Activated T-helper 1 cell treated with anti-CD3 and anti-CD28 coated beads, Interleukin-12 subunit alpha, Interleukin-12 subunit beta, Interleukin-2, Interleukin-4 antibody, amounts not matched to agents 30 ng/mL and 10 ng/mL and 1 ng/mL, durations not matched to agents 14 hours and 24 hours and 36 hours (primary cell): ENCODE results near the gene COL1A1. TPM values are rescaled to one million over a fixed set of nuclear protein-coding genes. Genes with fewer than 3 reads are reported as not detected.
A peak's percentile ranks its signal among the peaks of the same experiment; 100 is the strongest.

Experiments
- DNase-seq: peaks from one replicate; pipeline ENCODE4 v3.0.0; 2021; ENCODE audit warnings: low spot score
- H3K27ac Mint-ChIP-seq: one replicate; pipeline ENCODE4 v1.8.0; 2021; ENCODE audit warnings: mild to moderate bottlenecking, mixed read lengths
- H3K27me3 Mint-ChIP-seq: one replicate; pipeline ENCODE4 v1.8.0; 2022; ENCODE audit warnings: mild to moderate bottlenecking, moderate library complexity, mixed read lengths; ENCODE audit not compliant: insufficient read depth
- H3K36me3 Mint-ChIP-seq: one replicate; pipeline ENCODE4 v1.8.0; 2021; ENCODE audit warnings: low read depth, mixed read lengths
- H3K4me1 Mint-ChIP-seq: one replicate; pipeline ENCODE4 v1.8.0; 2021; ENCODE audit warnings: low read depth, mixed read lengths
- H3K4me3 Mint-ChIP-seq: one replicate; pipeline ENCODE4 v1.8.0; 2021; ENCODE audit warnings: mild to moderate bottlenecking, moderate library complexity, mixed read lengths
- H3K9me3 Mint-ChIP-seq: one replicate; pipeline ENCODE4 v1.8.0; 2021; ENCODE audit warnings: mixed read lengths
- intact Hi-C: fragments of 100-400 bp; cut with micrococcal nuclease; formaldehyde crosslinking; loops from one replicate; pipeline ENCODE4 v1.15.1; 2024
- total RNA-seq: library from RNA; stranded (reverse); gene quantifications from 2 replicates; pipeline ENCODE4 v1.2.3, GENCODE V29; 2022

Gene COL1A1
- total RNA-seq, 1 donor from 2014 or later: 2.0 TPM

DNA sequence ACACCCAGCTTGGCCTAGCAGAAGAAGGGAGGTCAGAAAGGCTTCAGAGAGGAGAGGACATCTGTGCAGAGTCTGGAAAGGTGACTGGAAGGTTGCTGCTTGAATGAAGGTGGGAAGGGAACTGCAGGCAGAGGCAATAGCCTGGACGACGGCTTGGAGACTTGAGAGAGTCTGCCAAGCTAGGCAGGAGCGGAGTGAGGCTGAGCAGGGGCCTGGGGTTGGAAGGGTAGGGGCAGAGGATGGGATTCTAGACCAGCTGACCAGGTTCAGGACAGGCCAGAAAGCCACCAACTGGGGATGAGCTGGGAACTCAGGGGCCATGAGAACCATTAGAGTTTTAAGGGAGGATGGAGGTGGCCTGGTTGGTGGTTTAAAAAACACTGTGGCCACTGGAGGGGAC lies 36.0 kb downstream of the COL1A1 start:
- Mint-ChIP-seq H3K36me3 (peaks cover 6% of the 10 kb centered on the region), H3K4me3 (no peak overlapping the region), H3K27ac (no peak overlapping the region), H3K27me3 (peaks cover 3% of the 10 kb centered on the region), H3K9me3 (peaks cover 8% of the 10 kb centered on the region), H3K4me1 (peaks cover 40% of the 10 kb centered on the region)
- DNase-seq: no peak
- intact Hi-C loops: no loop called here

DNA sequence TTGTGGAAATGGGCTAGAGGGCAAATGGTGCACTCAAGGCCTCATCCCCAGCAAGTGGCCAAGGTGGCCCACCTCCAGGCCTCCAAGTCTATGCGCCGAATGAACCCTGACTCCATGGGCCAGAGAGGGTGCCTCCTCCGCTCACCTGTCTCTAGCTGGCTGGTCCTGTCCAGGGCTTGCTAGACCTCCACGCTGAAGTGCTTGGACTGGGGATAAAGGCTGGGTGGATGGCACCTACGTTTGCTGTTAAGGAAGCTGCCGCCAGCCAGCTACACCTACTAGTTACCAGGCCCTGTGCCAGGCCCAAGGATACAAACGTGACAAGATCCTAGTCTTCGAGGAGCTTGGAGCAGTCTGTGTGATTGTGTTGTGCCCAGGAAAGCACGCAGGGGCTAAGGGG lies 36.4 kb downstream of the COL1A1 start:
- H3K27me3 Mint-ChIP-seq: peaks cover 3% of the 10 kb centered on the region
- no peak for DNase-seq

DNA sequence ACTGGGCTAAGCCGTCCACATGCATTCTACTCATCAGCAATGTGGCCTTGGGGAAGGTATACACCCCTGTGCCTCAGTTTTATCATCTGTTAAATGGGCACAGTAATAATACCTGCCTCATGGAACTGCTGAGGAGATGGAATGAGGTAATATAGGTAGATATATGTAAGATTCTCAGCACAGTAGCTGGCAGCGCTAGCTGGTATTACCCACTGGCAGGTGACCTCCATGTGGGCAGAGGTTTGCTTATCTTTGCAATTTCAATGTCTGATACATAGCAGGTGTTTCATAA lies 36.8 kb downstream of the COL1A1 start:
- peaks cover 8% of the 10 kb centered on the region for H3K9me3 Mint-ChIP-seq
- no peak for DNase-seq
- no peak overlapping the region for H3K4me3 Mint-ChIP-seq
- no peak overlapping the region for H3K27ac Mint-ChIP-seq
- peaks cover 6% of the 10 kb centered on the region for H3K36me3 Mint-ChIP-seq
- H3K4me1 Mint-ChIP-seq: peaks cover 40% of the 10 kb centered on the region
- intact Hi-C loops: no loop called here
- H3K27me3 Mint-ChIP-seq: peaks cover 3% of the 10 kb centered on the region

More for the DNA sequence above, 36.4 kb downstream of the COL1A1 start:
- Mint-ChIP-seq H3K36me3 (peaks cover 6% of the 10 kb centered on the region), H3K4me3 (no peak overlapping the region), H3K4me1 (peaks cover 40% of the 10 kb centered on the region), H3K9me3 (peaks cover 8% of the 10 kb centered on the region), H3K27ac (no peak overlapping the region)
- intact Hi-C loops: no loop called here

DNA sequence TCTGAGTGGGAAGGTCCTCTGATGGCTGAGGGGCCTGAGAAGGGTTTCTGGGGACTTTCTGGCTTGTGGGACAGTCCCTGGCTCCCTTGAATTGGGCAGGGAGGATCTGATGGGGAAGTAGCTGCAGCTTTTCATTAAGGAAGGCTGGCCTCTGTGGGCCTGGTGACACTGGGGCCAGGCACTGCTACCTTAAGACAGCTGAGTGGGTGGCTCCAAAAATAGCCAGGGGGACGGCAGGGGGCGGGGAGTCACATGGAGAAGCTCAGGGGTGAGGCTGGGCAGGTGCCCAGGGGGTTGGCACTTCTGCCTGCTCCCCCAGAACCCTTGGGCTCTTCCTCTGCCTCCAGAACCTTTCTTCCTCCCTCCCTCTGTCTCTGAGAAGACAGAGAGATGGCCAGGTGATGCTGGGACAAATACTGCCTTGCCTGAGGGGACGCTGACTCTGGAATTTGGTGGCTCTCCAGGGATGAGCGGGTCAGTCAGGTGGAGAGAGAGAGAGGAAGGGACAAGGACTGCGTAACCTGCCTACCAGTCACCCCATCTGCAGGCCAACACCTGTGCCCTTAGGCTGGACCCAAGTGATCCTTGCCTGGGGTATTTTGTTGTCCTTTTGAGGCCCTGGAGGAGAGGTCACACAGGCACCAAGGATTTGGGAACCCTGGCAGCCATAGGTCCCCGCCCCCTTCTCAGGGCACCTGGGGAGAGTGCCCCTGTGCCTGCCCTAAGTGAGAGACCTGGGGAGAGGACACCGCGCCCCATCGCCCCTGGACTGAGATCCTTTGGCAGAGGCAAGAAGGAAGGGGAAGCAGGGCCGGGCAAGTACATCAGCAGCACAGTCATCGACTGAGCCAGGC lies 37.4 kb downstream of the COL1A1 start:
- intact Hi-C loops: no loop called here
- Mint-ChIP-seq H3K36me3 (peaks cover 6% of the 10 kb centered on the region), H3K27me3 (peaks cover 3% of the 10 kb centered on the region), H3K4me1 (peaks cover 34% of the 10 kb centered on the region), H3K27ac (peak overlapping the region; percentile 40), H3K9me3 (peaks cover 8% of the 10 kb centered on the region), H3K4me3 (no peak overlapping the region)
- DNase-seq: no peak

DNA sequence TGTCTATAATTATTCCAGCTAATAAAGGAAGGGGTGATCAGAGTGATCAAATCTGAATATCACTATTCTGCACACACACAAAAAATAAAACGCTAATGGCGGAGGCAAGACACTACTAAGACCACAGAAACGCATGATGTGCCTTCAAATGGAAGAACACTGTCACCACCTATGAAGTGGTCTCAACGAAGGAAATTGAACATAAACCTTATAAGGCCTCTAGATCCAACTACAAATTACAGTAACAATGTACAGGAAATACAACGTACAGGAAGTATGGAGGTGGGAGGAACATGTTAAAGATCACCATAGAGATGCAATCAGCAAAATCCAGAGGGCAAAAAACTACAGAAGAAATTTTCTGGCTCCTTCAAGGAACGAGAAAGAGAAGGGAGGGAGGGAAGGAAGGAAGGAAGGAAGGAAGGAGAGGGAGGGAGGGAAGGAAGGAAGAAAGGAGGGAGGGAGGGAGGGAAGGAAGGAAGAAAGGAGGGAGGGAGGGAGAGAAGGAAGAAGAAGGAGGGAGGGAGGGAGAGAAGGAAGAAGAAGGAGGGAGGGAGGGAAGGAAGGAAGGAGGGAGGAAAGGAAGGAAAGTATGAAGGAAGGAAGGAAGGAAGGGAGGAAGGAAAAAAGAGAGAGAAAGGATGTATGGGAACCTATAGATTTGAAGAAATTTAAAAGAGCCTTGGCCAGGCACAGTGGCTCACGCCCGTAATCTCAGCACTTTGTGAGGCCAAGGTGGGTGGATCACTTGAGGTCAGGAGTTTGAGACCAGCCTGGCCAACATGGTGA lies 38.8 kb downstream of the COL1A1 start:
- DNase-seq: no peak
- Mint-ChIP-seq H3K4me1 (peaks cover 38% of the 10 kb centered on the region), H3K9me3 (peaks cover 8% of the 10 kb centered on the region), H3K4me3 (peak overlapping the region; percentile 64), H3K27ac (peak overlapping the region; percentile 96), H3K36me3 (peaks cover 6% of the 10 kb centered on the region), H3K27me3 (no peaks in the 10 kb centered on the region)
- intact Hi-C loops: no loop called here

DNA sequence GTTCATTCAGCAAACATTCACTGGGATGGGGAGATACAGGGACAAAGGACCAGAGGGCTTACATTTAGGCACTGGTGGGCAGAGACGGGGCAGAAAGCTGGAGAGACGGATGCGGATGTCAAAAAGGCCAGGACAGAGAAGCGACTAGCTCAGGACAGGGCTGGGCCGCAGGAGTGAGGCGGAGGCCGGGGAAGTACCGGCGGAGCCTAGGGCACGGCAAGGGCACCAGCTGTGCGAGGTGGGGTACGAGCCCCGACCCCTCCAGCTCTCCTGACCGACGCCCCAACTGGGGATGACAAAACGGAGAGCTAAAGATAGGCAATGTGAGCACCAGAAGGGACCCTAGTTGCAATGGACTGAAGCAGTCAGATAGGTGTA lies 39.5 kb downstream of the COL1A1 start:
- peak overlapping the region; percentile 96 for H3K27ac Mint-ChIP-seq
- H3K4me1 Mint-ChIP-seq: peaks cover 39% of the 10 kb centered on the region
- peaks cover 6% of the 10 kb centered on the region for H3K36me3 Mint-ChIP-seq
- H3K27me3 Mint-ChIP-seq: no peaks in the 10 kb centered on the region
- intact Hi-C loops: loop anchor here (1.0 to 2.0 kb wide), 3 partner anchors 11 to 67 kb away; partner anchors contain the start of gene PDK2
- no peak for DNase-seq
- peaks cover 8% of the 10 kb centered on the region for H3K9me3 Mint-ChIP-seq
- peak overlapping the region; percentile 67 for H3K4me3 Mint-ChIP-seq

DNA sequence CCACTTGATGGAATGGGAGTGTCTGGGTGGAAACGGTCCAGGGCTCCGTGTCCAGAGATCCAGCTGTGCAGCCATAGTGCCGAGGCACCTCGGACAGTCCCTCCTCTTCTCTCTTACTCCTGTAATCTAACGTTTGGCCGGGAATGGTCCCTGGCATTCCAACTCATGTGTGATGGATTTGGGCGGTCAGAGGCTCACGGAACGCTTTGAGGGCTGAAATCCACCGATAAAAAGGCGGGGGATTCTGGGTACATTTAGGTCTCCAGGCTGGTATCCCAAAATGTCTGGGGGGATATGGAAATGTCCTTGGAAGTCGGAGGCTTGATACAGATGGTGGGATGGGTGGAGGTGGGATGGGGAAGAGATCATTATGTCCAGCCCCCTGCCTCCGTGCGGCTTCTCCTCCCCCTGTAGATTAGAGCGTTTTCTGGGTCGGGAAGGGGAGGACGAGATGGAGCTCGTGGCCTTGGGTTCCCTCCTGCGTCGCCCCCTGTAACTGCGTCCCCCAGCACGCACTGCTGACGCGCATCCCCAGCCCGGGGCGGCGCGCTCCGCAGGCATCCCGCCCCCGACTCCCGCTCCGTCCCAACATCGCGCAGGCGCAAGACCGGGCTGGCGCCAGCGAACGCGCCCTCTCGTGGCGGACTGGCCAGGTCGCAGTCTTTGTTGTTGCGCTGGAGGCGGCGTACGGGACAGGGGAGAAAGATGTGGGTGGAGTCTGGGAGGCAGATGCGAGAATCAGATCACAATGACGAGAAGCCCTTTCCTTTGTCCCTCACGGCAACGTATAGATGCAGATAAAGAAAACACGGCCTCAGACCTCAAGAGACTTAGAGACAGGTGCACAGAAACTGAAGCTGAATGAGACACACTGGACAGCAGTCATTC lies 40.2 kb downstream of the COL1A1 start:
- H3K9me3 Mint-ChIP-seq: peaks cover 8% of the 10 kb centered on the region
- no peaks in the 10 kb centered on the region for H3K27me3 Mint-ChIP-seq
- H3K4me1 Mint-ChIP-seq: peaks cover 39% of the 10 kb centered on the region
- H3K36me3 Mint-ChIP-seq: peaks cover 6% of the 10 kb centered on the region
- DNase-seq: peak; percentile 96
- H3K4me3 Mint-ChIP-seq: peak overlapping the region; percentile 67
- H3K27ac Mint-ChIP-seq: peak overlapping the region; percentile 96
- intact Hi-C loops: loop anchor here (1.0 to 2.0 kb wide), 3 partner anchors 10 to 66 kb away; partner anchors contain the start of gene PDK2

DNA sequence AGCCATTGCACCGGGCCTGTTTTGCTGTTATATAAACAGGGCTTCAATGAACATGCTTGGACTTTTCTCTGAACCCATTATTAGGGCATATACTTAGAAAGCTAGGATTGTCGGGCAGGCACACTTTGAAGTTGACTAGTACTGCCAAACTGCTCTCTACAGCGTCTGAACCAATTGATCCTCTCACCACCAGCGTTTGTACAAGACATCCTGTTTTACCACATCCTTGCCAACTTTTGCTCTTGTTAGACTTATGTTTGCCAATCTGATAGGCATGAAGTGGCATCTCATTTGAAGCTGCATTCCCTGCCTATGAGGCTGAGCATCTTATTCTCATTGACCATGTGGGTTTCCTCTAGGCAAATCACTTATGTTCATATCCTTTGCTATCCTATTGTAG lies 43.5 kb downstream of the COL1A1 start:
- H3K4me1 Mint-ChIP-seq: peaks cover 45% of the 10 kb centered on the region
- peaks cover 8% of the 10 kb centered on the region for H3K9me3 Mint-ChIP-seq
- DNase-seq: no peak
- peaks cover 6% of the 10 kb centered on the region for H3K36me3 Mint-ChIP-seq
- H3K4me3 Mint-ChIP-seq: no peak overlapping the region
- intact Hi-C loops: no loop called here
- no peak overlapping the region for H3K27ac Mint-ChIP-seq
- no peaks in the 10 kb centered on the region for H3K27me3 Mint-ChIP-seq

DNA sequence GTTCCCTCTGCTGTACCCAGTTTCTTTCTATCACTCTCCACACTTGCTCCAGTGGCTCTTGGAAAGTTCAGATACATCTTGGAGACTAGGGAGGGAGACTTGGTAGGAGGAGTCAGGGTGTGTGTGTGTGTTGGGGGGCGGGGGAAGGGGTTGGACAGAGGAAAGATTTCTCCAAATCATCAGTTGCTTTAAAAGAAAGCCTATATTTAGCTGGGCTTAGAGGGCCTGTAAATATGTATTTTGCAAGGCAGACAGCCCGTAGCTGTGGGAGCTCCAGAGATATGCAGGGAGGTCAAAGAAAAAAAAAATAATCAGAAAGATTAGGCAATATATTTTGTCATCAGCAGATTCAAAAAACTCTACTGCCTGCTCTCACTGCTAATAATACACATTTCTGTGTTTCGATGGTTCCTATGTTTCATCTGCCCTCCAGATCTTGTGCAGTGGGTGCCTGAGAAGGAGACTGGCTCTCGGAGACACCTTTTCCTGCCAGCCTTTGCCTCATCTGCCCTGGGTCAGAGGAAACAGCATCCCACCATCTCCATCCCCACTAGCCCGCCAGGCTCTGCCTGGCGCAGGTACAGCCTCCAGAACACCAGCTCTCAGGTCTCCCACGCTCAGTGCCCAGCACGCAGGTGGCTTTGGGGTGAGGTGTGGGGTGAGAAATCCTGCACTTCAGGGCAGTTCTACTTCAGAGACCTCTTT lies 46.2 kb downstream of the COL1A1 start:
- Mint-ChIP-seq H3K27me3 (no peaks in the 10 kb centered on the region), H3K27ac (no peak overlapping the region), H3K4me3 (no peak overlapping the region), H3K36me3 (no peaks in the 10 kb centered on the region), H3K4me1 (peaks cover 37% of the 10 kb centered on the region), H3K9me3 (no peaks in the 10 kb centered on the region)
- intact Hi-C loops: no loop called here
- no peak for DNase-seq

DNA sequence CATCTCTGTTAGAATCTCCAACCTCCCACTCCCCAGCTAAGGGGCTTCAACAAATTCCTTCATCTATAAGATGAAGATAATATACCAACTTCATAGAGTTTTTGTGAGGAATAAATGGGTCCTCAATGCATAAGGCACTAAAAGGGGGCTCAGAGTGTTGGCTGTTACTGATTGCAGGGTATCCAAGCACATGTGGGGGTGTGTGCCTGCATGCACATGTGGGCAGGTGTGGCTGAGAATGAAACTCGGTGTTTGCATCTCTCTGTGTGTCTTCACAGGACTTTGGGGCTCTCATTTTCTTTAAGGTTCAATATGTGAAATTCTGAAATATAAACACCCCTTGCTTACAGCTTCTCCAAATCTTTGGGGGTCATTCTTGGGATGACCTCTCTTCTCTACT lies 46.8 kb downstream of the COL1A1 start:
- Mint-ChIP-seq H3K4me3 (no peak overlapping the region), H3K36me3 (no peaks in the 10 kb centered on the region), H3K4me1 (peaks cover 37% of the 10 kb centered on the region), H3K27me3 (no peaks in the 10 kb centered on the region), H3K9me3 (no peaks in the 10 kb centered on the region), H3K27ac (no peak overlapping the region)
- intact Hi-C loops: loop anchor here (5.0 kb wide), 1 partner anchor 477 kb away; the partner anchor contains the start of gene SPOP
- no peak for DNase-seq

DNA sequence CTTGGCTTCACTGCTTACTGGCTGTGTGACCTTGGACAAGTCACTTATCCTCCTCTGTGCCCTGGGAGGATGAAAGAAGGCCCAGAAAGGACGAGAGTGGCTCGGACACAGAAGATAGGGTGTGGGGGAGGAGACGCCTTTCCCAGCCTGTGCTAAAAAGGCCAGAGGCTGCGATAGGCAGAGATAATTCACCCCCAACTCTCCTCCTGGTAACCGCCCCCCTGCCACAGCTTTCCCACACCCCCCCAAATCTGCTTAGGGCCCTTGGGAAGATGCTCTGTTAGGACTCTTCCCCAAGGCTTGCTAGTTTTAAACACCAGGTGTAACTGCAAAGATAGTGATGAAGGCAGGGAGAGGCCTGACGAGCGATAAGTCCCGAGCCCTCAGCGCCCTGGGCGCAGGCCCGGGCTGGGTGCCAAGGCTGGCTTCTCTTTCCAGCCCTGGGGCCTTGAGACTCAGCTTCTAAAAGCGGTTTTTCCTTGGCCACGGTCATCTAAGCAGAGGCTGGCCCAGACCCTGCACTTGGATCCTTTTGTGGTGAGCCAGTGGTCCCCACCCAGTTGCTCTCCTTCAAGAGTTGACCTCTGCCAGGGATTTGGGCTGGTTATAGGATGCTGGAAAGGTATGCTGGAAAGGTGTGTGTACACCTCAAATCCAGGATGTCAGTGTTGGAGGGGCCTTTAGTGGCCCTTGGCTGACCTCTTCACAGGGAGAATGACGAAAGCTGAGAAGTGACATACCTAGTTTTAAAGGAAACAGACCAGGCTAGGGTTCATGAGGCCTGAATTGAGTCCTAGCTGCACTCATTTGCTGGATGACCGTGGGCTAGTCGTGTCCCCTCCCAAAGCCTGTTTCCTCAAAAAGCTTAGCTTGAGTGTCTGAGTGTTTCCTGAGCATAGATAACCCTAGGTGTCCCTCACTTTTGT lies 47.5 kb downstream of the COL1A1 start:
- DNase-seq: no peak
- Mint-ChIP-seq H3K27ac (no peak overlapping the region), H3K4me3 (no peak overlapping the region), H3K4me1 (peaks cover 37% of the 10 kb centered on the region), H3K9me3 (no peaks in the 10 kb centered on the region), H3K36me3 (no peaks in the 10 kb centered on the region), H3K27me3 (no peaks in the 10 kb centered on the region)
- intact Hi-C loops: loop anchor here (5.0 kb wide), 1 partner anchor 477 kb away; the partner anchor contains the start of gene SPOP
